Keratinocyte (primary cell): ENCODE results near the gene ACAP2. TPM values are rescaled to one million over a fixed set of nuclear protein-coding genes. Genes with fewer than 3 reads are reported as not detected.

ENCODE experiments used
- DNase-seq: peaks from one replicate; pipeline ENCODE4 v3.0.0-alpha.2; 2011; ENCODE audit warnings: low read depth, missing footprints, low spot score
- FAIRE-seq: peaks from 2 replicates; lab custom pipeline; 2011; peaks lifted over from hg19 to GRCh38; lab: Jason Lieb, UNC
- H2AFZ ChIP-seq: 2 replicates; pipeline ENCODE4 v1.6.0; 2012; ENCODE audit warnings: low read length, control low read depth, inconsistent platforms; ENCODE audit not compliant: control insufficient read depth
- H3K27ac ChIP-seq: 2 replicates; pipeline ENCODE4 v1.5.1; 2011; ENCODE audit warnings: low read length; ENCODE audit not compliant: control insufficient read depth, insufficient read depth
- H3K27me3 ChIP-seq: 3 replicates; pipeline ENCODE4 v1.6.0; 2011; ENCODE audit warnings: low read length; ENCODE audit not compliant: control insufficient read depth, insufficient read depth; ENCODE audit errors: extremely low read depth
- H3K36me3 ChIP-seq, 2 experiments: 2 replicates in 1 of 2; 3 replicates in 1 of 2; pipeline ENCODE4 v1.5.1; 2011; ENCODE audit warnings: low read length in 2 of 2, mild to moderate bottlenecking in 1 of 2; ENCODE audit not compliant: control insufficient read depth in 2 of 2, insufficient read depth in 2 of 2; ENCODE audit errors: extremely low read depth in 1 of 2
- H3K4me1 ChIP-seq: 3 replicates; pipeline ENCODE4 v1.5.1; 2011; ENCODE audit warnings: low read length; ENCODE audit not compliant: control insufficient read depth, insufficient read depth; ENCODE audit errors: extremely low read depth
- H3K4me2 ChIP-seq: 3 replicates; pipeline ENCODE4 v1.6.0; 2011; ENCODE audit warnings: low read depth, low read length; ENCODE audit not compliant: control insufficient read depth, insufficient read depth; ENCODE audit errors: extremely low read depth
- H3K4me3 ChIP-seq, 3 experiments: fragments of 200-600 bp in 1 of 3; sonication (generic) in 1 of 3; 2 replicates in 2 of 3; 3 replicates in 1 of 3; pipeline ENCODE4 v1.5.1; 2011 to 2016; ENCODE audit warnings: low read length in 3 of 3, mild to moderate bottlenecking in 3 of 3, control low read depth in 2 of 3, inconsistent platforms in 1 of 3, low read depth in 1 of 3, mixed read lengths in 1 of 3, mixed run types in 1 of 3, moderate library complexity in 1 of 3; ENCODE audit not compliant: control insufficient read depth in 2 of 3, insufficient read depth in 2 of 3; ENCODE audit errors: extremely low read depth in 1 of 3
- H3K79me2 ChIP-seq: 2 replicates; pipeline ENCODE4 v1.6.0; 2012; ENCODE audit warnings: low read length; ENCODE audit not compliant: control insufficient read depth, insufficient read depth
- H3K9ac ChIP-seq: 3 replicates; pipeline ENCODE4 v1.6.0; 2011; ENCODE audit warnings: low read length; ENCODE audit not compliant: control insufficient read depth, insufficient read depth; ENCODE audit errors: extremely low read depth
- H3K9me1 ChIP-seq: 3 replicates; pipeline ENCODE4 v1.6.0; 2011; ENCODE audit warnings: low read length; ENCODE audit not compliant: control insufficient read depth, insufficient read depth; ENCODE audit errors: extremely low read depth
- H3K9me3 ChIP-seq: 2 replicates; pipeline ENCODE4 v1.5.1; 2012; ENCODE audit warnings: low read depth, low read length; ENCODE audit not compliant: control insufficient read depth
- H4K20me1 ChIP-seq: 3 replicates; pipeline ENCODE4 v1.6.0; 2011; ENCODE audit warnings: low read length; ENCODE audit not compliant: control insufficient read depth, insufficient read depth; ENCODE audit errors: extremely low read depth
- CTCF ChIP-seq, 3 experiments: IDR thresholded peaks in 1 of 3; conservative IDR thresholded peaks in 1 of 3; optimal IDR thresholded peaks in 1 of 3; 2 replicates in 2 of 3; 3 replicates in 1 of 3; pipeline versions ENCODE3 to v1.5.1; 2011; ENCODE audit warnings: low read length in 3 of 3, mild to moderate bottlenecking in 3 of 3, moderate library complexity in 2 of 3, control low read depth in 1 of 3, inconsistent platforms in 1 of 3; ENCODE audit not compliant: insufficient read depth in 2 of 3; ENCODE audit errors: extremely low read depth in 1 of 3
- EZH2 ChIP-seq: IDR thresholded peaks from one replicate; pipeline ENCODE4 v1.6.1; 2012; ENCODE audit warnings: inconsistent platforms, mild to moderate bottlenecking, low read length, moderate library complexity
- dilution Hi-C: fragments of 300-500 bp; cut with MboI; formaldehyde crosslinking; loops from one replicate; pipeline ENCODE4 v1.7.0; 2020; ENCODE audit warnings: low sequenced_read_pairs; ENCODE audit not compliant: extremely low pct_ligation_motif_present
- polyA plus RNA-seq, 5 experiments: library from polyadenylated mRNA; depleted of rRNA in 3 of 5; stranded (reverse) in 3 of 5; stranded (forward) in 1 of 5; unstranded in 1 of 5; fragments of >200 nt; gene quantifications; 1 replicate in 1 of 5; 2 replicates in 3 of 5; 3 replicates in 1 of 5; pipeline versions ENCODE4 v1.2.1 to v1.2.3, GENCODE V29; 2011 to 2012; ENCODE audit warnings: missing spikeins in 2 of 5, low read depth in 1 of 5, low replicate concordance in 1 of 5

Gene ACAP2
- polyA plus RNA-seq, 1 donor (not counting 4 experiments of a cell fraction or from before 2014, with no cell fraction given): 23.5 TPM

- Histone ChIP-seq H2AFZ (no peak overlapping the region), H4K20me1 (no peaks in the 10 kb centered on the region), H3K9me3 (no peaks in the 10 kb centered on the region), H3K4me3 (no peak overlapping the region), H3K4me2 (no peak overlapping the region), H3K9me1 (no peaks in the 10 kb centered on the region), H3K27me3 (no peaks in the 10 kb centered on the region), H3K79me2 (peaks cover 2% of the 10 kb centered on the region), H3K9ac (no peak overlapping the region), H3K4me1 (no peaks in the 10 kb centered on the region), H3K27ac (no peak overlapping the region), H3K36me3 (peaks cover 0 to 2% of the 10 kb centered on the region in 2 experiments)
- DNase-seq (no peak), FAIRE-seq (no peak)
- TF ChIP-seq EZH2: no peak
- TF ChIP-seq CTCF (optimal IDR thresholded peaks at IDR 0.05 in 1 of 3, IDR thresholded peaks at IDR 0.05 in 1 of 3, conservative IDR thresholded peaks at IDR 0.05 in 1 of 3; ENCODE audit: extremely low read depth in 1 of 3, insufficient read depth in 2 of 3, low read length in 3 of 3): no peak
- dilution Hi-C loops: no loop called here
Measured at GRCh38 chr3:195245531-195245951, 197.3 kb downstream of the ACAP2 start.

- Histone ChIP-seq H3K4me3 (no peak overlapping the region), H3K79me2 (no peaks in the 10 kb centered on the region), H3K9me1 (no peaks in the 10 kb centered on the region), H3K4me2 (no peak overlapping the region), H3K36me3 (peaks cover 0 to 2% of the 10 kb centered on the region in 2 experiments), H2AFZ (no peak overlapping the region), H3K27me3 (no peaks in the 10 kb centered on the region), H4K20me1 (no peaks in the 10 kb centered on the region), H3K9me3 (no peaks in the 10 kb centered on the region), H3K9ac (no peak overlapping the region), H3K27ac (no peak overlapping the region), H3K4me1 (peaks cover 5% of the 10 kb centered on the region)
- TF ChIP-seq CTCF (optimal IDR thresholded peaks at IDR 0.05 in 1 of 3, IDR thresholded peaks at IDR 0.05 in 1 of 3, conservative IDR thresholded peaks at IDR 0.05 in 1 of 3; ENCODE audit: extremely low read depth in 1 of 3, insufficient read depth in 2 of 3, low read length in 3 of 3) (no peak), EZH2 (no peak)
- dilution Hi-C loops: no loop called here
- DNase-seq (no peak), FAIRE-seq (no peak)
Measured at GRCh38 chr3:195241592-195242355, 201.0 kb downstream of the ACAP2 start.
